Mucosa of descending colon (tissue), 3 donors: ENCODE data around the gene GOLGA3. TPM values are rescaled to one million over a fixed set of nuclear protein-coding genes. Genes with fewer than 3 reads are reported as not detected.
A peak's percentile ranks its signal among the peaks of the same experiment; 100 is the strongest.

Source experiments
- ATAC-seq: fragments of 200-7000 bp; cut with Tn5 transposase; one replicate; pipeline ENCODE4 v1.9.1; 2020; ENCODE audit warnings: mild to moderate bottlenecking, moderate library complexity
- DNase-seq, 3 donors: peaks; one replicate each; pipeline ENCODE4 v3.0.0-alpha.2; 2020
- H3K36me3 ChIP-seq: fragments of 200-600 bp; one replicate; pipeline ENCODE4 v1.8.0; 2021; ENCODE audit warnings: low read depth, mild to moderate bottlenecking
- H3K4me1 ChIP-seq: fragments of 200-600 bp; one replicate; pipeline ENCODE4 v1.8.0; 2021; ENCODE audit warnings: low read depth, mild to moderate bottlenecking
- H3K4me3 ChIP-seq: fragments of 200-600 bp; one replicate; pipeline ENCODE4 v1.8.0; 2021; ENCODE audit warnings: mild to moderate bottlenecking
- H3K9me3 ChIP-seq: fragments of 200-600 bp; one replicate; pipeline ENCODE4 v1.8.0; 2021; ENCODE audit warnings: mild to moderate bottlenecking
- intact Hi-C, 2 donors: fragments of 100-400 bp; cut with DNase I in 1 of 2; cut with micrococcal nuclease in 1 of 2; formaldehyde crosslinking; loops; one replicate each; pipeline versions ENCODE4 v1.11.0 to v1.11.1; 2022; cut with DNase I, micrococcal nuclease
- total RNA-seq, 3 donors: library from RNA; stranded (reverse); fragmentation: NEBNext Ultra II Directional in 2 of 3; extraction: Animal tissue kit (Norgen Biotek cat#: 25700) in 2 of 3; gene quantifications; one replicate each; pipeline versions ENCODE4 v1.2.1 to v1.2.4, GENCODE V29; 2021 to 2023
- TF ChIP-seq, protein P1 (sequence below): fragments of 200-600 bp; IDR thresholded peaks from one replicate; pipeline ENCODE4 v1.8.0; 2022; ENCODE audit warnings: antibody characterized with exemption, mild to moderate bottlenecking
- donor health status: DM: no; HTN: no; CAD: no; lungs with moderate emphysema.
- donor health status: DM: no; HTN: no; CAD: no.
- donor health status: DM: no; HTN: yes; CAD: no.

GOLGA3 gene
- total RNA-seq, 3 donors from 2014 or later: 71.6 to 91.0 (median 89.6) TPM

- Histone ChIP-seq H3K9me3 (no peaks in the 10 kb centered on the region), H3K4me1 (peaks cover 14% of the 10 kb centered on the region), H3K36me3 (no peaks in the 10 kb centered on the region), H3K4me3 (no peak overlapping the region)
- ATAC-seq (no peak), DNase-seq (no peak)
- TF ChIP-seq, protein P1, sequence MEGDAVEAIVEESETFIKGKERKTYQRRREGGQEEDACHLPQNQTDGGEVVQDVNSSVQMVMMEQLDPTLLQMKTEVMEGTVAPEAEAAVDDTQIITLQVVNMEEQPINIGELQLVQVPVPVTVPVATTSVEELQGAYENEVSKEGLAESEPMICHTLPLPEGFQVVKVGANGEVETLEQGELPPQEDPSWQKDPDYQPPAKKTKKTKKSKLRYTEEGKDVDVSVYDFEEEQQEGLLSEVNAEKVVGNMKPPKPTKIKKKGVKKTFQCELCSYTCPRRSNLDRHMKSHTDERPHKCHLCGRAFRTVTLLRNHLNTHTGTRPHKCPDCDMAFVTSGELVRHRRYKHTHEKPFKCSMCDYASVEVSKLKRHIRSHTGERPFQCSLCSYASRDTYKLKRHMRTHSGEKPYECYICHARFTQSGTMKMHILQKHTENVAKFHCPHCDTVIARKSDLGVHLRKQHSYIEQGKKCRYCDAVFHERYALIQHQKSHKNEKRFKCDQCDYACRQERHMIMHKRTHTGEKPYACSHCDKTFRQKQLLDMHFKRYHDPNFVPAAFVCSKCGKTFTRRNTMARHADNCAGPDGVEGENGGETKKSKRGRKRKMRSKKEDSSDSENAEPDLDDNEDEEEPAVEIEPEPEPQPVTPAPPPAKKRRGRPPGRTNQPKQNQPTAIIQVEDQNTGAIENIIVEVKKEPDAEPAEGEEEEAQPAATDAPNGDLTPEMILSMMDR: no peak
- intact Hi-C loops: no loop called here
Observed at GRCh38 chr12:132835076-132836025, 6.7 kb upstream of the GOLGA3 start.

- no peaks in the 10 kb centered on the region for H3K36me3 ChIP-seq
Observed at GRCh38 chr12:132834181-132834711, 5.6 kb upstream of the GOLGA3 start.

GRCh38 chr12:132833341-132833740 is 4.7 kb upstream of the GOLGA3 start:
- intact Hi-C loops: no loop called here
- H3K4me1 ChIP-seq: peaks cover 8% of the 10 kb centered on the region
- no peaks in the 10 kb centered on the region for H3K36me3 ChIP-seq
- no peak for ATAC-seq
- no peak for DNase-seq
- TF ChIP-seq, protein P1: no peak
- no peak overlapping the region for H3K4me3 ChIP-seq
- no peaks in the 10 kb centered on the region for H3K9me3 ChIP-seq

More at GRCh38 chr12:132834181-132834711, 5.6 kb upstream of the GOLGA3 start:
- peak; percentile 35 for ATAC-seq
- no peaks in the 10 kb centered on the region for H3K9me3 ChIP-seq
- intact Hi-C loops: no loop called here
- no peak for DNase-seq
- H3K4me3 ChIP-seq: no peak overlapping the region
- peaks cover 14% of the 10 kb centered on the region for H3K4me1 ChIP-seq
- TF ChIP-seq, protein P1: no peak

DNA sequence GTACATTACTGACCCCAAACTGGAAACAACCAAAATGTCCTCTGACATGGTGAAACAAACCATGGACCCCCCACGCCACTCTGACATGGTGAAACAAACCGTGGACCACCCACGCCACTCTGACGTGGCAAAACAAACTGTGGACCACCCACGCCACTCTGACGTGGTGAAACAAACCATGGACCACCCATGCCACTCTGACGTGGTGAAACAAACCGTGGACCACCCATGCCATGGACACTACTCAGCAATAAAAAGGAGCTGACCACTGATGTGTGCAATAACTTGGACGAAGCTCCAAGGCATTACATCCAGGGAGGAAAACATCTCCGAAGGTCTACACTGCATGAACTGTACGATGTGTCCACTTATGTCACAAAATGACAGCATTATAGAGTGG is 3.1 kb upstream of the GOLGA3 start:
- TF ChIP-seq, protein P1: no peak
- H3K4me1 ChIP-seq: peaks cover 11% of the 10 kb centered on the region
- DNase-seq (no peak), ATAC-seq (no peak)
- no peak overlapping the region for H3K4me3 ChIP-seq
- no peaks in the 10 kb centered on the region for H3K9me3 ChIP-seq
- no peaks in the 10 kb centered on the region for H3K36me3 ChIP-seq
- intact Hi-C loops: no loop called here

DNA sequence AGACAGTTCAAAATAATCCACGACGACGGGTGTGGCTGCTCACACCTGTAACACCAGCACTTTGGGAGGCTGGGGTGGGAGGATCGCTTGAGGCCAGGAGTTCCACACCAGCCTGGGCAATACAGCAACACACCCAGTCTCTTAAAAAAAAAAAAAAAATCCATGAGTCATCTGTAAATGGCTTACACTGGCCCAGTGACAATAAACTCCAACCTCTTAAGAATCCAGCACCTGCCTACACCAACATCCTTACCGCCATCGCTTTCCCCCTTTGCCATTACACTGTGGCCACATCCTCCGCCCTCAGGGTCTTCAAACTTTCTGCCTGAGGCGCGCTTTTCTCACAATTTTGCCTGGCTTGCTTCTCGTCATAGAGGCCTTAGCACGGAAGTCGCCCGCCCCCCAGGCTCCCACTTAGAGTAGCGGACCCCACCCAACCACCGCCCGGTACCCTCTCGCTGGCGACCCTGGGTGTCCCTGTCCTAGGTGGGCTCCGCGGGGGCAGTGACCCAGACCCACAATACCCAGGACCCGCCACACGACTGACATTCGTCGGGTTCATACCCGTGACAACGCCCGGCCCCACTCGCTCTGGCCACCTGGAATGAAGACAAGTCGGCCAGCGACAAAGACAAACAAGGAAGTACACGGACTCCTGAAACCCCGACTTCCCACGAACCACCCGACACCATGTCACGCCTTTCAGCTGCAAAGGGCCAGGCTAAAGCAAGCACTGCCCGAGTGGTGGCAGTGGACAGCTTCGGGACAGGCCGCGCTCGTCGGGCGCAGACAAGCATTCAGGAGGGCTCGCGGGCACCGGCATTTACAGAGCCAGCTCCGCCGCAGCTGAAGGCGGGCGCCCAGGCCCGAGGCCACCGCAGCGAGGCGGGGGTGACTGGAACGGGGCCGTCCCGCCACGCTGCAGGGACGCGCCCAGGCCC is 636 bp downstream of the GOLGA3 start:
- peak; percentile 79 to 83 (median 79) for DNase-seq
- Histone ChIP-seq H3K9me3 (no peaks in the 10 kb centered on the region), H3K4me1 (peaks cover 14% of the 10 kb centered on the region), H3K36me3 (no peaks in the 10 kb centered on the region), H3K4me3 (peak overlapping the region; percentile 88)
- ATAC-seq: peak; percentile 72
- TF ChIP-seq, protein P1: no peak
- intact Hi-C loops: no loop called here
